ENCODE measurements around the gene GAB3.
"Not testable (repeated sequence)": the region's sequence is repeated elsewhere in the genome, so short reads cannot be mapped to it uniquely, and the experiment has no call there.

Gene GAB3

DNA sequence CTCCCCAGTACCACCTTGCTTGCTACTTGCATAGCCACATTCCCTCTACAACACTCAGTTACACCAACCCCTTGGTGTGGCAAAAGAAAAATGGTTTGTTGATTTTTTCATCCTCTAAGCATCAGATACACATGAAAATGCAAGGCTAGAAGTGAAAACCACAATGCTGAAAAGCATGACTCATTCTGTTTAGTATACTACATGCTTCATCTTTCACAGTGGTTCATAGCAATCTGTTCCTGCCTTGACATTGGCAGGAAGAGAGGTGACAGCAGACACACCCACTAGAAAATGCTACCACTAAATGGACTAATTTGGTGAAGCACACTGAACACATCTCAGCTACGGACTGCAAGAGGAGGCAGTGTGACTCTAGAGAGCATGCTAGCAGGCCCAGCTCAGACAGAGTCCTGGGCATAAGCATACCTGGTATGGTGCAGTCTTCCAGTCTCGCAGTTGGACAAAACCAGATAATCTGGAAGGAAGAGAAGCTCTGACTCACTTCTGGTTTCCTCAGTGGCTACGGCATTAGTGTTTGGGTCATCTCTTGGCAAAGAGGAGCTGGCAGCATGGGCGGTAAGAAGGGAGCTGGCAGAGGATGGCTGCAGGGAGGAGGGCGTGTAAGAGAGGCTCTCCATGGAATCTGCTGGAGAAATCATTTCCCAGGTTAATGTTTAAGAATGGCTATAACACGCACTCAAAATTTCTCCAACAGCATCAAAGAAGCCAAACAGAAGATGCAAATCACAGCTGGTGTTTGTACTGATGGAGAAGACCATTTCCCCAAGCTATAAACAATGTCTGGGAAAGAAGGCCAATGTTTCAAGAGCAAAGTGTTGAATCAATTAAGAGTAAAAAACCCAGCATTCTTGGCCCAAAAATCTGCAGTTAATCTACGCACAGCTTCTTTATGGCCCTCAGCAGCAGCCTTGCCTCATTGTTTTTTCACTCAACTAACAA, 37.8 kb downstream of the GAB3 start:
- no peak overlapping the region for H3K27ac ChIP-seq
- TF ChIP-seq, protein P1, sequence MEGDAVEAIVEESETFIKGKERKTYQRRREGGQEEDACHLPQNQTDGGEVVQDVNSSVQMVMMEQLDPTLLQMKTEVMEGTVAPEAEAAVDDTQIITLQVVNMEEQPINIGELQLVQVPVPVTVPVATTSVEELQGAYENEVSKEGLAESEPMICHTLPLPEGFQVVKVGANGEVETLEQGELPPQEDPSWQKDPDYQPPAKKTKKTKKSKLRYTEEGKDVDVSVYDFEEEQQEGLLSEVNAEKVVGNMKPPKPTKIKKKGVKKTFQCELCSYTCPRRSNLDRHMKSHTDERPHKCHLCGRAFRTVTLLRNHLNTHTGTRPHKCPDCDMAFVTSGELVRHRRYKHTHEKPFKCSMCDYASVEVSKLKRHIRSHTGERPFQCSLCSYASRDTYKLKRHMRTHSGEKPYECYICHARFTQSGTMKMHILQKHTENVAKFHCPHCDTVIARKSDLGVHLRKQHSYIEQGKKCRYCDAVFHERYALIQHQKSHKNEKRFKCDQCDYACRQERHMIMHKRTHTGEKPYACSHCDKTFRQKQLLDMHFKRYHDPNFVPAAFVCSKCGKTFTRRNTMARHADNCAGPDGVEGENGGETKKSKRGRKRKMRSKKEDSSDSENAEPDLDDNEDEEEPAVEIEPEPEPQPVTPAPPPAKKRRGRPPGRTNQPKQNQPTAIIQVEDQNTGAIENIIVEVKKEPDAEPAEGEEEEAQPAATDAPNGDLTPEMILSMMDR (IDR thresholded peaks at IDR 0.05): no peak

DNA sequence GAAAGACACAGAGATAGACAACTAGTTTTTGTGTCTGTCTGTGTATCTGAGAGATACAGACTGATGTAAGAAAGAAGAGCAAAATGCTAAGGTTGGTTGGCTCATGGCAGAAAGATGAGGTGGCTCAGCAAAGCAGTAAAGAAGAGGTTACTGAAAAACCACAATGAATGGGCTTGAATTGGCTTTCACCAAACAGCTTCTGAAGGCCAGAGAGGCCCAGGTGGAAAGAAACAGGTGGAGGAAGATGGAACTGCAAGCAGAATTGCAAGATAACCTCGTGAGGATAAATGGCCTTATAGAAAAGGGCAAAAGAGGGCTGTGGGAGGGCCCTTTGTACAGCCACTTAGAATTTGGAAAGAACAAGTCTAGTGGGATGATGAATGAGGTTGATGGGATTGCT, 39.6 kb downstream of the GAB3 start:
- H3K27ac ChIP-seq: no peak overlapping the region

DNA sequence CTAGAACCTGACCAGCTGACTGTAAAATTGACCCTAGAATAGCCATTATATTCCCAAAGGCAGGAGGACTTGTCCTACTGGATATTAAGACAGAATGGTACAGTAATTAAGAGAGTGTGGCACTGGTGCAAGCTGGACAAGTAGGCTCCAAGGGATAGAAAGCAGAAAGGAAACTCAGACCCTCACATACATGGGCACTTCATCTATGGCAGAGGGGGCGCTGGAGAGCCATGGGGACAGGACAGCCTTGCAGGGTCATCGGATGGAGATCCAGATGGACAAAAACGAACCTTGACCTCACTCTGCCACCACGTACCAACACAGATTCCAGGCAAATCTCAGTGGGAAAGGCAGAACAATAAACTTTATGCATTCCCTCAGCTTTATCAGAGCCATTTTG, 40.6 kb downstream of the GAB3 start:
- no peak overlapping the region for H3K27ac ChIP-seq

More for the DNA sequence above, 39.6 kb downstream of the GAB3 start:
- TF ChIP-seq, protein P1 (IDR thresholded peaks at IDR 0.05): no peak
- no peak for TF ChIP-seq ZFX (IDR thresholded peaks at IDR 0.05; ENCODE audit: borderline replicate concordance)

DNA sequence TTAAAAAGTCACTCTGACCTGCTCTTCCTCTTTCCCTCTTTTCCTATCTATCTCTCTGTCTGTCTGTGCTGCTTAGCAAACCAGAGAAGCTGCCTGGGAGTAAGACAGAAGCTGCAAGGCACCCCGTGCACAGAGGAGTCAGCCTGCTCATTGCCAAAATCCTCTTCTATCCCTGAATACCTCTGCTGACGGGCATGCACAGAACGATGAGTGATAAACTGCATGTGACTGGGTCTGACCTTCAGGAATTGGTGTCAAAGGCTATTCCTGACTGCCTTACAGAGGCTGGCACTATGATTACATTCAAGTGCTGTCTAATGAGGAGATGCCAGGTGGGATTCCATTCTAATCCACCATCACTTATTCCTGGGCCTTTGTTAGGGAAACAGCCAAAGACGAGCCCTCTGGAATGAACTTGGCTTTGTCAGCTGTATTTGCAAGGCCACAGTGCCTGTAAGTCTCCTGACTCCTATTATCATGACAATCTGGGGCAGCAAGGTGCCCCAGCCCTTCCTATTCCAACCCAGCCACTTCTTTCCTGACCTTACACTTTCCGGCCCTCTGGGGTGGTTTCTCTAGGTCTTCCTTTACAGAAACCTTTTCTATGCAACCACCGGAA, 52.1 kb downstream of the GAB3 start:
- TF ChIP-seq, protein P1 (IDR thresholded peaks at IDR 0.05): no peak
- TF ChIP-seq ZFX (IDR thresholded peaks at IDR 0.05; ENCODE audit: borderline replicate concordance): no peak
- no peak overlapping the region for H3K27ac ChIP-seq

More for the DNA sequence above, 40.6 kb downstream of the GAB3 start:
- TF ChIP-seq ZFX (IDR thresholded peaks at IDR 0.05; ENCODE audit: borderline replicate concordance): no peak
- TF ChIP-seq, protein P1 (IDR thresholded peaks at IDR 0.05): no peak; the same call in 1 of the 2 replicates

DNA sequence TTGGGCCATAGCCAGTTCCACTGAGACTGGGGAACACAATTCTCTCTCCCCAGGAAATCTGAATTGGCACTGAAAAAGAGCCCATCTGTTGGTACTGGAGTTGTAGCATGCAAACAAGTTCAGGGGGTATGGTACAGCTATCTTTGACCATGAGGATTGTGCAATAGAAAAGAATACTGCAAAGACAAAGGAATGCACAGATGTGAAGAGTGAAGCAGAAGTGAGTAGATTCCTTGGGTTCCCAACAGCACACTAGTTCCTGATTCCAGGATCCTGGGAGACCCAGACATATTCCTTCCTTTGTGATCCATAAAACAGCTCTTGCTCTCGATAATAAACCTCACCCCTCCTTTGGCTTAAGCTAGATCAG, 54.2 kb downstream of the GAB3 start:
- TF ChIP-seq ZFX (IDR thresholded peaks at IDR 0.05; ENCODE audit: borderline replicate concordance): no peak
- no peak overlapping the region for H3K27ac ChIP-seq

DNA sequence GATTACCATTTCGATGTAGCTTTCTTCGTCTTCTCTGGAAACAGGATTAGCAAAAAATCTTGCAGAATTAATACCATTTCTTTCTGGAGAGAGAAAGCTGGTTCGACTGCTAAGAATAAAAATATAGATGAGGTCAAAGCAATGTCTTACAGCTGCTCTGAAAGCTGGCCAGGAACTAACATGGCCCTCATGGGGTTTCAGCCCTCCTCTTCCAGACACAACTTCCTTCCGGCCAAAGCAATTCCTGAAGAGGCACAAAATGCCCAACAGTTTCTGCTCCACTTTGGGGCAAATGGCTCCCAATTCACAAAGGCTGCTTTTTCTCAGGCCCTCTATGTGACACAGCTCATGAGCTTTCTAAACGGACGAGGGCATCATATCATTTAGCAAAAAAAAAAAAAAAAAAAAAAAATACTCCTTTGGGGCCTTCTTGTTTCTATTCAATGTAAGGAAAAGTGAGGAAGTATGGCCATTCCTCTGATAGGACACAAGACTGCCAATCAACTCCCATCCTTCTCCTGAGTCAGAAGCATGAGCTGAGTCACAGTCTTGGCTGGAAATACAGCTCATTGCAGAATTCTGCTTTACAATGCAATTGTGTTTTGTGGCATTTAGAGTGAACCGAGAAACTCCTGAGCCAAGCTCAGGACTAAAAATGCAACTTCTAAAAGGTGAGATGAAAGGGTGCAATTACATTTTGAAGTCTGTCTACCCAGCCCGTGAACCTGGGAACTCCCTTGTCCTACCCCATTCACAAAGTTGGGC, 54.8 kb downstream of the GAB3 start:
- TF ChIP-seq, protein P1 (IDR thresholded peaks at IDR 0.05): no peak
- TF ChIP-seq ZFX (IDR thresholded peaks at IDR 0.05; ENCODE audit: borderline replicate concordance): no peak
- H3K27ac ChIP-seq: no peak overlapping the region

DNA sequence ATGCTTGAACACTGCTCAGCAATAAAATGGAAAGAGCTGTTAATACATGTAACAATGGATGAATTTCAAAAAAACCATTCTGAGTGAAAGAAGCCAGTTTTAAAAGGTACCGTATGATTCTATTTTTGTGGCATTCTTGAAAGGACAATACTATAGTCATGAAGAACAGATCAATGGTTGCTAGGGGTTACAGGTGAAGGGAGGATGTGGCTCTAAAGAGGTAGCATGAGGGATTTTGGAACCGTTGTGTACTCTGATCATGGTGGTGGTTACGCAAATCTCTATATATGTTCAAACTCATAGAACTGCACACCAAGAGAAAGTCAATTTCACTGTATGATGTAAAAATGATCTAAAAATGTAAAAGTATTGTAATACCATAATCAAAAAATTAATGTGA, 57.5 kb downstream of the GAB3 start:
- no peak overlapping the region for H3K27ac ChIP-seq
- no peak for TF ChIP-seq ZFX (IDR thresholded peaks at IDR 0.05; ENCODE audit: borderline replicate concordance)
- TF ChIP-seq, protein P1 (IDR thresholded peaks at IDR 0.05): no peak

DNA sequence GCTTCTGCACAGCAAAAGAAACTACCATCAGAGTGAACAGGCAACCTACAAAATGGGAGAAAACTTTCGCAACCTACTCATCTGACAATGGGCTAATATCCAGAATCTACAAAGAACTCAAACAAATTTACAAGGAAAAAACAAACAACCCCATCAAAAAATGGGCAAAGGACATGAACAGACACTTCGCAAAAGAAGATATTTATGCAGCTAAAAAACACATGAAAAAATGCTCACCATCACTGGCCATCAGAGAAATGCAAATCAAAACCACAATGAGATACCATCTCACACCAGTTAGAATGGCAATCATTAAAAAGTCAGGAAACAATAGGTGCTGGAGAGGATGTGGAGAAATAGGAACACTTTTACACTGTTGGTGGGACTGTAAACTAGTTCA, 60.4 kb downstream of the GAB3 start:
- not testable (repeated sequence) for H3K27ac ChIP-seq

DNA sequence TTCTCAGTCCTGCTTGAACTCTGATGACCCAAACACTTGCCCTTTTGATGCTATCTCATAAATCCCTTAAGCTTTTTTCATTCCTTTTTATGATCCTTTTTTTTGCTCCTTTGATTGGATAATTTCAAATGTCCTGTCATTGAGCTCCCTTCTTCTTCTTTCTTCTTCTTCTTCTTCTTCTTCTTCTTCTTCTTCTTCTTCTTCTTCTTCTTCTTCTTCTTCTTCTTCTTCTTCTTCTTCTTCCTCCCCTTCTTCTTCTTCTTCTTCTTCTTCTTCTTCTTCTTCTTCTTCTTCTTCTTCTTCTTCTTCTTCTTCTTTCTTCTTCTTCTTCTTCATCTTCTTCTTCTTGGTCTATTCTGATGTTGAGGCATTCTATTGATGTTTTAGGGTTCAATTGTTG, 78.8 kb downstream of the GAB3 start:
- not testable (repeated sequence) for H3K27ac ChIP-seq

DNA sequence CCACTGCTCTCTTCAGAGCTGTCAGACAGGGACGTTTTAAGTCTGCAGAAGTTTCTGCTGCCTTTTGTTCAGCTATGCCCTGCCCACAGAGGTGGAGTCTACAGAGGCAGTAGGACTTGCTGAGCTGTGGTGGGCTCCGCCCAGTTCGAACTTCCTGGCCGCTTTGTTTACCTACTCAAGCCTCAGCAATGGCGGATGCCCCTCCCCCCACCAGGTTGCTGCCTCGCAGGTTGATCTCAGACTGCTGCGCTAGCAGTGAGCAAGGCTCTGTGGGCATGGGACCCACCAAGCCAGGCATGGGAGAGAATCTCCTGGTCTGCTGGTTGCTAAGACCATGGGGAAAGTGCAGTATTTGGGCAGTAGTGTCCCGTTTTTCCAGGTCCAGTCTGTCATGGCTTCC, 80.0 kb downstream of the GAB3 start:
- H3K27ac ChIP-seq: not testable (repeated sequence)

Measured in 22Rv1 (cell line).